Prostate gland (tissue), 2 donors: ENCODE data around the gene SEC61G.

Experiments
- CTCF ChIP-seq, 4 experiments: fragments of 200-600 bp in 2 of 4; fragments of 450-650 bp in 2 of 4; sonication (generic) in 2 of 4; IDR thresholded peaks; 1 replicate in 3 of 4; 2 replicates in 1 of 4; pipeline ENCODE4 v1.5.1; 2016 to 2019; ENCODE audit warnings: antibody characterized with exemption in 4 of 4, mild to moderate bottlenecking in 2 of 4, moderate library complexity in 2 of 4
- POLR2A ChIP-seq: fragments of 450-650 bp; IDR thresholded peaks from one replicate; pipeline ENCODE4 v1.6.1; 2016; ENCODE audit warnings: antibody characterized with exemption, mild to moderate bottlenecking

- TF ChIP-seq CTCF (IDR thresholded peaks at IDR 0.05): no peak
- TF ChIP-seq POLR2A: no peak
These were observed 37.0 kb downstream of the SEC61G start for GRCh38 chr7:54722026-54722425.
